SW480 (cell line): ENCODE measurements around the gene VWA8.
A peak's percentile ranks its signal among the peaks of the same experiment; 100 is the strongest.

Source experiments
- DNase-seq: peaks from one replicate; pipeline ENCODE4 v3.0.0-alpha.2; 2016; ENCODE audit warnings: low spot score

VWA8 gene

DNA sequence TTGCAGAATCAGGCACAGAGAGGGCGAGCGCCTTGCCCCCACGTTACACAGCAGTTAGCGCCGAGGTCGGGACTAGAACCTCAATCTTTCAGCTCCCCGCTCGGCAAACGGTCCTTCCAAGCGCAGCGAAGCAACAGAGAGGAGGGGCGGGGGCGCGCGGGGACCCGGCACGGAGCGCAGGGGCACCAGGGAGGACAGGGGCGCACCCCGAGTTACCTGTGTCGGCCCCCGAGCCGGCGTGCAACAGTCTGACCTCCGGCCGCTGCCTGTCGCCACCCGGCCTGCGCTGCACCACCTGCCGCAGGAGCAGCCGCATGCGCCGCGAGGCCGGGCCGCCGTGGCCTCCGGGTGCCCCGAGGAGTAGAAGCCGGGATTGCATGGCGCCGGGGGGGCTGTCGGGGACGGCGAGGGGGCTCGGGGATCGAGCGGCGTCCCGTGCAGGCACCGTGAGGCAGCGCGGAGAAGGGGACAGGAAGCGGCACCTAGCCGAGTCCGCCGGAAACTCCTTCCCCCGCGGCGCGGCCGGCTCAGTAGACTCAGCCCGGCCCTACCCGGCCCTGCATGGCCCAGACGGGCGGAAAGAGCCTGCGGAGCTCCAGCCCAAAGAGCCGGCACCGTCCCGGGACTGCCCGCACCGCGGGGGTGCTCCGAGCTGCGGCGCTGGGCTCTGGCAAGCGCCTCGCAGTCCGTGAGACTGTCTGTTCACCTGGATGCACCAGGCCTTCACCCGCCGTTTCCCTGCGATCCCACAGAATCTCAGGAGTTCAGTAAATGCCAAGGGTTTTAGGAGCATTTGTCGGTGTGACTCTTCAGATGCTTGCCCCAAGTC is at the start of gene VWA8:
Gene VWA8, minus strand, starts transcription at position 473 of the 829 bp plus-strand sequence. Its CDS starts 94 bp downstream, at position 379.
- DNase-seq: peak; percentile 88

DNA sequence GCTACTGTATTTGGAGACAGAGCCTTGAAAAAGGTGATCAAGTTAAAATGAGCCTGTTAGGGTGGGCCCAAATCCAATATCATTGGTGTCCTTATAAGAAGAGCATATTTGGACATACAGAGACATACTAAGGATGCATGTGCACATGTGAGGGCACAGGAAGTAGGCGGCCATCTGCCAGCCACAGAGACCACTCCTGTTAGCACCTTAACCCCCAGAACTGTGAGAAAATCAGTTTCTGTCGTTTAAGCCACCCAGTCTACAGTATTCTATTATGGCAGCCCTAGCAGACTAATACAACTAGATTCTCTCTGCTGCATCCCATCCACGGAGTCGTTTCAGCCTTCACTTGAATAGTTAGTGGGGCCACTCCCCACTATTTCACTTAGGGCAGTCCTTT is 48.1 kb upstream of the VWA8 start:
- DNase-seq: no peak

DNA sequence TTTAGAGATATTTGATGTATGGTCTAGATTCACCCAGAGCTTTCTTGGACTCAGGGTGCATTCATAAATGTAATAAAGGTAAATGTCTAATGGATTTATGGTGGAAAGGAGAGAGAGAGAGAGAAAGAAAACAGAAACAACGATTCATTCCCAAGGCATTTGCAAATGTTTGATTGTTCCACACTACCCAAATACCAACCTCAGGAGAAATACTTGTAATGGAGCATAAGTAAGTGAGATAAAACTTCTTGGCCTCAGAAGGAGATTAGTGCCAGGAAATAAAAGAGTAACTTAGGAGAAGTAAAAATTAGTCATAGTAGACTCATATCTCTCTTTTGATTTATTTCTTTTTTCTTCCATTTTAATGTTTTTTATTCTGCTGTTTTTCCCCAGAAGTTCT is 46.9 kb upstream of the VWA8 start:
- DNase-seq: no peak

DNA sequence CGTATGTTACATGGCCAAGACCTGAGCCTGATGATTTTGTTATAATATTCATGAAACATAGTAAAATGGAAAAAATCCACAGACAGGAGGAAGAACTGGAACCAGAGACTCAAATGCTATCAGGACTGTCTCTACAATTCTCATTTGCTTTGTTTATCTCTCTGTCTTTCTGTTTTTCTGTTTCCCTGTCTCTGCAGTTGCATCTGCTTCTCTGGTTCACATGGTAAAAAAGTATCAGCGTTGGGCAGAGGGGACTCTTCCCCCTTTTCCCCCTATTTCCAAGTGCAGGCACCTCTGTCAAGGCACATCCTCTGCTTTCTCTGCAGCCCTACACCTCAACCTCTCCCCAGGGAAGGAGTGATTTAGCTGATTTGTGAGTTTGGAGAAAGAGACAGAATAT is 41.2 kb upstream of the VWA8 start:
- DNase-seq: no peak

DNA sequence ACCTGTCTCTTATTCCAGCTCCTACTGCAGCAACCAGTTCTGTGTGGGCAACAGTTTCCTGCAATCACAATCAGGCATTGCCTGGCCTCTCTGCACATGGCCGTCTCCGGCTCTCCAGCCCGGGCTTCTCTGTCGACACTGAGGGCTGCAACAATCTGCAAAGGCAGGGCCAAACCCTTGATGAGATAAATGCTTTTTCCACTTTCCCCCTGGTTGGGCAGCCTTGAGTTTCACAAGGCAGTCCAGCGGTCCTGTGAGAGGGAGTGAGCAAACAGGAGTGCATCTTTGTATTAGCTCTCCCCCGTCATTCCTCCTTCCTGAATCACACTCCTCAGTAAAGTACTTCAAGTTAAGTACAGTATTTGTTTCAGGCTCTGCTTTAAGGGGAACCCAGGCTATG is 40.7 kb upstream of the VWA8 start:
- DNase-seq: no peak

DNA sequence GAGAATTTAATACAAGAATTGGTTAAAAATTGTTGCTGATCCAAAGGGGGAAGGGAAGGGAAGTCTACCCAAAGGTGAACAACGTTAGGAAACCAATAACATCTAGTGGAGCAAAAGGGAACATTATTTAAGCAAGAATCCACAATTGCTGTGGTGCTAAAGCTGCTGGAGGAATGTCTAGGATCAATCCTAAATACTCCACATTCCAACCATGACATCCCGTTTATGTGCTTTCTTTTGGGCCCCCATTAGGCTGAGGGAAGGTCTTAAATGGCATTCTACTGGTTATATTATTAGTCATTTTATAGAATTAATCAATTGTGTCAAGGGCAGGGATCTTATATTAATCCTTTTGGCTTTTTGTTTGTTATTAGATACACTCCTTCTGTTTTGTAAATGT is 39.9 kb upstream of the VWA8 start:
- no peak for DNase-seq

DNA sequence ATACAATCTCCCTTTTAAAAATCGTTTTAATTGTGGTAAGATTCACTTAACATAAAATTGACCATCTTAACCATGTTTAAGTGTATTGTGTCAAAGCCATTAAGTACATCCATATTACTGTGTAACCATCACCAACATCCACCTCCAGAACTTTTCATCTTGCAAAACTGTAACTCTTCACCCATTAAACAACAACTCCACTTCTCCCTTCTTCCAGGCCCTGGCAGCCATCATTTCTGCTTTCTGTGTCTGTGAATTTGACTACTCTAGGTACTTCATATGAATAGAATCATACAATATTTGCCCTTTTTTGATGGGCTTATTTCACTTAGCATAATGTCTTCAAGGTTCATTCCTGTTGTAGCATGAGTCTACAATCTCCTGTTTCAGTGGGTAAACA is 36.5 kb upstream of the VWA8 start:
- DNase-seq: no peak

DNA sequence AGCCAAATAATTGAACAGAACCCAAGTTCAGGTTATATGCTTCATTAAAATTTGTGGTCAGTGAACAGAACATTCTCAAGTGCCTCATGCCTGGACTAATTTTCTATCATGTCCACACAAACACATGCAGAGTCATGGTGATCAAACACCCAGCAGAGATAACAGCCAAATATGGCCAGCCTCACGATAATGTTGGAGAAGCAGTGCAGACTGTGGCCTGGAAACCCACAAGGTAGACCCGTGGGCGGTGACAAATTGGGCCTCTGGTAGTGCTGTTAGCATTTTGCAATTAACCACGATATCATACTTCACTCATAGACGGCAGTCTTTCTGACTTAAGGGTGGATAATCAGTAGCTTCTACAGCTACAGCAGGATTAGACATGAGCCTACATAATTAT is 35.0 kb upstream of the VWA8 start:
- DNase-seq: peak; percentile 21

DNA sequence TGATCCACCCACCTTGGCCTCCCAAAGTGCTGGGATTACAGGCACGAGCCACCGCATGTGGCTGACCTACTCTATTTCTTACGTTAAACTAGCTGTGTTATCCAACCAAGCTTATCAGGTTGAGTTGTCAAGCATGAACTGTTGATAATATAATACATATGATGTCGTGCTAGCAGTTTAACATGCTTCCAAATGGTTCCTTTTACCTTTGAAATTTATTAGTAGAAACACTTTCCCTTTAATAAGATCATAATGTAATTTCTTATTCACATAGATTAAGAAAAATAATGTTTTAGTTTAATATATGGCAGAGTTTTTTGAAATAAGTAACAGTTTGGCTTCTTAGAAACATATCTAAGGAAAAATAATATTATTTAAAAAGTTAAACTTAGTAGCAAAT is 34.4 kb upstream of the VWA8 start:
- DNase-seq: no peak

DNA sequence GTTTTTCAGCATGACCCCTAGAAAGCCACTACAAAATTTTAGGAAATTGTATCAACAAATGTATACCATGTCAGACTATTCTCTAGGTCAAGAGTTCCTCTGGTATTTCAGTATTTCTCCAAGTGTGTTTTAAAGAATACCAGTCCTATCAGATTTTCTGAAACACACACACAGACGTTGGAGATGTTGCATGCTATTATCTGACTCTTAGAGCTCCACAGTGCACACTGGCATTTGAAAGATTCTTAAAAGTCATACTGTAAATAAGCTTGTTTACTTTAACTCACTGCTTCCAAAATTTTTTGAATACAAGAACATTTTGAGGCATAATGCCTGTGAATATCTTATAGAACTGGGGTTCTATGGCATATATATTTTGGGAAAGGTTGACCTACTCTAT is 33.8 kb upstream of the VWA8 start:
- DNase-seq: no peak

DNA sequence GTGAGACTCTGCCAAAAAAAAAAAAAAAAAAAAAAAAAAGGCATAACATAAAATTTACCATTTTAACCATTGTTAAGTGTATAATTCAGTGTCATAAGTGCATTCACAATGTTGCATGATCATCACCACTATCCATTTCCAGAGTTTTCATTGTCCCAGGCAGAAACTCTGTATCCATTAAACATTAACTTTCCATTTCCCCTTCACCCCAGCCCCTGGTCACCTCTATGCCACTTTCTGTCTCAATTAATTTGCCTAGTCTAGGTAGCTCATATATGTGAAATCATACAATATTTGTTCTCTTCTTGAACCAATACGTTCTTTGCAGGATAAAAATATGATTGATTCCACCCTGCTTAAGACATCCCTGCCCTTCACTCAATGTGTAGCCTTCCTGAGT is 31.0 kb upstream of the VWA8 start:
- DNase-seq: no peak

DNA sequence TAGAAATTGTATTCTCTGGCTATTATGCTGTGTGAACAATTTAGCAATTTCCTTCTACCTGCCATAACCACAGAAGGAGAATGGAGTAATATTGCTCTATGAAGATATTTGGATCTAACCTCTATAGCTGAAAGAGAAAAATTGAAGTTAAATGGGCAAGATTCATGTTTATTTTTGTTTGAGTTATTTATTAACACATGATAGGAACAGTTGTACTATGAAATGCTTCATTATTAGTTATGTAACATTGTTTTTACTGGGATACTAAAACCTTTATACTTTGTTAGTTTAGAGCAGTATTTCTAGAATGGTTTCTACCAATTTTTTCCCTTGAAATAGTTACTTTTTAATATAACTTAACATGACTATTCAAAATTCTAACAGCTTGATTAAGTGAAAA is 27.3 kb upstream of the VWA8 start:
- no peak for DNase-seq

DNA sequence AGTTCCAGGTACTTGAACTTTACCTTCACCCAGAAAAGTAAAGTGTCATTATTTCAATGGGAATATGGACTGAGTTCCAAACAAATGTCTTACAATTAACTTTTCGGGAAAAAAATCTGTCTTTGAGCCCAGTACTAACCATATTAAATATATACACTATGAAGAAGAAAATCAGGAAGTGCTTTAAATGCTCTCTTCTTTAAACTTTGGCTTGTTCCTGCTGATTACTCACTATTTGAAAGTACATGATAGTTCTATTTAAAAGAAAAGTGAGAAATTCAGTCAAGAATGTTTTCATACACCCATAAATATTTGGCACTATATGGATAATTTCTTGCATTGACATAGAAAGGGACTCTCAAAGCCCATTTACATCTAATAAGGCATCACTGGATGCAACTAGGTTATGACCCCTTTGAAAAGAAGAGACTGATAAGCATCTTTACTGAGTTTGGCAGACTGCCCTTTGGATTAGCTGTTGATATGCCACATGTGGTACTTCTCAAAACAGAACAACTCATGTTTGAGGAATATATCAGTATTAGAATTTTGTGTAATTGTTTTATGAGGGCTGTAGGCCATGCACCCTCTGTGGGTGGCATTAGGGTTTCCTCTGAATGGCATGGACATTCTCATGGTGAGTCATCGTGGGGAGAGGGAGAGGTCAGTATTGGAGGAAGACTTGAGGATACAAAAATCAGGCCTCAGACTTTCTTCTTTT is 25.0 kb upstream of the VWA8 start:
- DNase-seq: peak; percentile 53

DNA sequence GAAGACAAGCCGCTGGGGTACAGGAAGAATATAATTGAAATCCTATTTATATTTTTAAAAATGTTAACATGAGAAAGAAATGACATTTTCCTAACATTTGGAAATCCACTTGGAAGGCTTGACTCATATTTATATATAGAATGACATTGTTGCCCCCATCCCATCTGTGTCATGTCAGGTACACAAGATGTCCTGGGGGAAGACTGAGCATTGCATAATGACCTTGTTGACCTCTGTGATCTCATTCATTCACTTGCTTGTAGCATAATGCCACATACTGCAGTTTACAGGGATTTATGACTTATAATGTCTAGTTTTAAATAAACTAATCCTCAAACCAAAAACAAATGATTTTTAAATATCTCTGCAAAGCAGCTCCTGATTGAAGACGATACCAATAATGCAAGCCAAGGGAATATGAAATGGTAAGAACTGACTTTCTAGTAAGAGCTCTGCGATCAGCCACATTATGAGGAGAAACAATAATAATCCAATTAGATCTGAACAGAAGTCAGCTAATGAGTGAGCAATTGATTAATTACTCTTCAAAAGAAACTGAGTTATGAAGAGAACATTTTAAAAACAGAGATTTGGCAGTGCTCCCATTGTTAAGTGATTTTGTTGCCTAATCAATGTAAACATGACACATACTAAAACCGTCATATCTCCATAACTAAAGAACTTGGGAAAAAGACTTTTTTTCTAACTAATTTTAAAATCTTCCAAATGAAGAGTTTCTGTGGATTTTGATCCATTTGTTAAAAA is 21.2 kb upstream of the VWA8 start:
- no peak for DNase-seq

DNA sequence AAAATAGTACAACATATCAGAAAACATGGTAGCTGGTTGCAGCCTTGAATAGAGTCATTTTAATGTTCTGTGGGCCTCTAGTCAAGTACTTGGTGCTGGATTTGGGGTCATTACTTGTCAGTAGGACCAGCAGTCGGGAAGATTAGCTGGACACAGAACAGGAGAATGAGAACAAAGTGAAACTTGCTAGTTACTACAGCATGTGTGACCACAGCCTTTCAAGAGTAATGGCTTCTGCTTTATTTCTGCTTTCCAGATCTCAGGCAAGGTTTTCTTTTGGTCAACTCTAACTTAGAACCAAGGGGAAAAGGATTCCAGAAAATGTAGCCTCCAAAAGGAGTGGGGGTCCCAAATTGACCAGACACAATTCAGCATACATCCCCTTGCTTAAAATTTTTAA is 17.1 kb upstream of the VWA8 start:
- no peak for DNase-seq

DNA sequence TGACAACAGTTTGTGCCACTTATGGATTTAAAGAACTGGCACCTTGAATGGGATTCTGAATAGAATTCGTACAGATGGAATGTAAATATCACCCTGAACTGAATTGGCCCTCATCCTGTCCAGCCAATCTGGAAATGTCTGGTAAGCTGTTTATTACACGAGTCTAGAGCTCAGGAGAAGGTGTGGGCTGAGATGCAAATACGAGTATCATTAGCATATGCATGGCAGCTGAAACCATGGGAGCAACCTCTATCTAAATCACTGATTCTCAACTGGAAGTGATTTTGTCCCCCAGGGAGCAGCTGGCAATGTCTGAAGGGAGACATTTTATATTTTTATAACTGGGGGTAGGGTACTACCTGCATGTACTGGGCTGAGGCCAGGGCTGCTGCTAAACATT is 15.6 kb upstream of the VWA8 start:
- no peak for DNase-seq

DNA sequence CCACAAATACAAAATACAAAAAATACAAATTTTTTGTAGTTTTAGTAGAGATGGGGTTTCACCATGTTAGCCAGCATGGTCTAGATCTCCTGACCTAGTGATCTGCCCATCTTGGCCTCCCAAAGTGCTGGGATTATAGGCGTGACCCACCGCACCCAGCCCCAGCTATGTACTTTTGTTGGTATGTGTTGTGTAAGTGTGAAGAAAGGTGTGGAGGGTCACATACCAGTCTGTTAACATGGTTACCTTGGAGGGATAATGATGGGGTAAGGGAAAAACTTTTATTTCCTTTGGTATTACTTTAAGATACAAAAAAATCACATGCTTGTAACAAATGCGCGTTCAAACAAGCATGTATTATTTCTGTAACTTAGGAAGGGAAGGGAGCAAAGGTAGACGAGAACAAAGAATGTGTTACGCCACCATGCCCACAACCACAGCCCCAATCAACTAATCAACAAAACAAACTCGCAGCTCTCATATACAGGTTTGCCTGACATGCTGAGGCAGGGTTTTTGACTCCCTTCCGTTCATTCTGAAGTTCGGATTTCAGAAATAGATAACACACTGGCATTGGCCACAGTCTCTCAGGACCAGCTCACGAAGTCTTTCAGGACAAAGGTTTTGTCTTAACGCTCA is 13.5 kb upstream of the VWA8 start:
- peak; percentile 30 for DNase-seq

DNA sequence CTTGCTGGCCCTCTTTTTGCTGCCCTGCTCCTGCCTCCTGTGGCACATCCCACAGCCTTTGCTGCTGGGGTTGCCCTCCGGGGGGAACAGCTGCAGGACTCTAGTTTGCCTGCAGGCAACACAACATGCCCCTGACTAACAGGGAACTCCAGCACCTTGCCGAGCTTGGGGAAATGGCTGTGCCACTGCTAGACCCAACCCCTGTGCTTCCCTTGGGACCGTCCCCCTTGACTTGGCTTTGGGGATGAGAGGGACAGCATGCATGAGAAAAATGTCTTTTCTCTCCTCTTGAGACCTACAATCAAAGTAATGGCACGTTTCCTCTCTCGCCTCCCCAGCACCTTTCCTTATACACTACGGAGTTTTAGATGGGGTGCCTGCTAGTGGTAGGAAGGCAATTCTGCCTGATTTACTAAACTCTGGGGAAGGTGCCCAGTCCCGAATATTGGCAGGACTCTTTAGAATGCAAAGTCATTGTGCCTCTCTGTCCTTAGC is 12.4 kb upstream of the VWA8 start:
- no peak for DNase-seq

DNA sequence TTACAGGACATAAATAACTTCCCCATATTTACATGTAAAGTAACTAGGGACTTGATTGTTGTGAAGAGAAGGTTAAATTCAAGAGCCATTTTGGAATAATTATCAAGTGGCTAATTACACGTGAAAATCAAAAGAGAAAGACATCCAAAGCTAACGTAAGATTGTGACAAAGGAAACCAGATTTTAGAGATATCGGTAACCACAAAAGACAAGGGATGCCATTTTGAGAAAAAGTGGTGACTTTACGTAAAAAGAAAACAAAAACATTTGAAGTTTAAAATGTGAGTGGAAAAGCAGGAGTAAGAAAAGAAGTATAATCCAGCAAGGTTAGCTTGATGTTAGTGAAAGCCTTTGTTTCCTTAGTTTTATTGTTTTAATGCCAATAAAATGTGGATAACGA is 10.9 kb upstream of the VWA8 start:
- DNase-seq: no peak

DNA sequence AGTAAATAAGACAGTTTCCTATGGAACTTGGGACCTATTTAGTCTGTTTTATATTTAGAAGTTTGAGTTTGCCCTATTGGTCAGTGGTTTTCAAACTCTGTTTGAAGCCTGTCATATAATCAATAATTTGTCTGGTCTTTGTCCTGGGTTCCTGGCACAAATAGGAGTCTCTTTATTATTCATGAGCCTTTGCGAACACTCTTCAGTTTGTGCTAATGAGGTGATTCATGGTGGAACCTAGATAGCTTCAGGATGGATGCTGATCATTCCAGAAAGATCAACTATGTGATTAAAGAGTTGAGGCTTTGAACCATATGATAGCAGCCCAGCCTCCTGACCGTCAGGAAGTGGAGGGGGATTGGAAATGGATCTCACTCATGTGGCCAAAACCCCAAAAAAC is 10.0 kb upstream of the VWA8 start:
- no peak for DNase-seq

DNA sequence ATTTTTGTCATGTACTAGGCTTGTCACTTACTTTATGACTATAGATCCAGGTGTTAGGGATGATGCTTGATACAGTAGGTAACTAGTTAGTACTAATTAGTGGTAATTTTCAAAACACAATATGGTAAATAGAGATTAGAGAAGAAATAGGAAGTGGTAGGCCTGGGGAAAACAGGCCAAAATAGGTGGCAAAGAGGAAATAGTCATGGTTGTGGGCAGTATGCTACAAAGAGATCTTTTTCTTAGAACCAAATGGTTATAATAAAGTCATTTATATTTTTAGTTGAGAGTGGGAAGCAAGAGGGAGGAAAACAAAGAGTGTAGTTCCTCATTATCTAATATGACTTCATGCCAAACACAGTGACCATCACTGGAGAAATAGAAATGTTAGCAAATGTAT is 9.1 kb upstream of the VWA8 start:
- DNase-seq: no peak

DNA sequence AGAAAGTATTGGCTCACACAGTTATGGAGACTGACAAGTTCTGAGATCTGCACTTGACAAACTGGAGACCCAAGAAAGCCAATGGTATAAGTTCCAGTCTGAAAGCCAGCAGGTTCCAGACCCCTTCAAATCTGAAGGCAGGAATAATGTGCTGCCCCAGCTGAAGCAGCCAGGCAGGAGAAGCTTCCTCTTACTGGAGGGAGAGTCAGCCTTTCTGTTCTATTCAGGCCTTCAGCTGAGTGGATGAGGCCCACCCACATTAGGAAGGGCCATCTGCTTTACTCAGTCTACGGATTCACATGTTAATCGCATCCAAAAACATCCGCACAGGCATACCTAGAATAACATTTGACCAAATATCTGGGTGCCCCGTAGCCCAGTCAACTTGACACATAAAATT is 8.2 kb upstream of the VWA8 start:
- no peak for DNase-seq
